Small intestine (tissue), 7 donors: Measurements from ENCODE around the gene DDX51. TPM values are rescaled to one million over a fixed set of nuclear protein-coding genes. Genes with fewer than 3 reads are reported as not detected.
A peak's percentile ranks its signal among the peaks of the same experiment; 100 is the strongest.

Source experiments
- DNase-seq, 2 donors: peaks; one replicate each; pipeline versions ENCODE4 v3.0.0 to v3.0.0-alpha.2; 2013
- FAIRE-seq: peaks from 2 replicates; lab custom pipeline; 2012; peaks lifted over from hg19 to GRCh38; lab: Jason Lieb, UNC
- H3K27ac ChIP-seq, 3 donors: one replicate each; pipeline ENCODE4 v1.5.1; 2013; ENCODE audit warnings: low read length in 2 of 3, mild to moderate bottlenecking in 2 of 3, control low read depth in 1 of 3, inconsistent platforms in 1 of 3, low read depth in 1 of 3, moderate library complexity in 1 of 3
- H3K27me3 ChIP-seq, 3 donors: one replicate each; pipeline ENCODE4 v1.6.1; 2013; ENCODE audit warnings: low read length in 3 of 3, inconsistent platforms in 1 of 3; ENCODE audit not compliant: control insufficient read depth in 3 of 3, insufficient read depth in 3 of 3
- H3K36me3 ChIP-seq, 3 donors: one replicate each; pipeline ENCODE4 v1.6.1; 2013; ENCODE audit warnings: low read length in 3 of 3, inconsistent platforms in 1 of 3, low read depth in 1 of 3, mild to moderate bottlenecking in 1 of 3, moderate library complexity in 1 of 3; ENCODE audit not compliant: control insufficient read depth in 3 of 3, insufficient read depth in 2 of 3
- H3K4me1 ChIP-seq, 3 donors: one replicate each; pipeline ENCODE4 v1.6.1; 2013; ENCODE audit warnings: low read length in 2 of 3, inconsistent platforms in 1 of 3, low read depth in 1 of 3, mild to moderate bottlenecking in 1 of 3, moderate library complexity in 1 of 3; ENCODE audit not compliant: control insufficient read depth in 3 of 3, insufficient read depth in 2 of 3
- H3K4me3 ChIP-seq, 3 donors: one replicate each; pipeline ENCODE4 v1.5.1; 2013; ENCODE audit warnings: low read length in 3 of 3, control low read depth in 1 of 3, inconsistent platforms in 1 of 3, low read depth in 1 of 3, mild to moderate bottlenecking in 1 of 3, moderate library complexity in 1 of 3
- H3K9me3 ChIP-seq, 2 donors: one replicate each; pipeline ENCODE4 v1.6.1; 2013; ENCODE audit warnings: low read depth in 1 of 2, low read length in 1 of 2; ENCODE audit not compliant: control insufficient read depth in 2 of 2, insufficient read depth in 1 of 2
- WGBS, 3 donors: extraction: QIAGEN DNeasy Blood & Tissue Kit; methylation state at CpG; one replicate each; pipeline ENCODE4 v1.1.7; 2013; 5-methylcytosine and 5-hydroxymethylcytosine counted together
- polyA plus RNA-seq, 4 donors: library from polyadenylated mRNA; stranded (reverse) in 3 of 4; unstranded in 1 of 4; fragments of 200-250 nt in 3 of 4; fragments of 120-200 nt in 1 of 4; gene quantifications; one replicate each; pipeline versions ENCODE4 v1.2.1 to v1.2.3, GENCODE V29; 2013
- donor health status: healthy with polysubstance abuse.
- donor health status: control.
- donor health status: control.
- donor health status: Bipolar disorder and iron deficiency.
- donor health status: healthy.

Gene DDX51
- polyA plus RNA-seq, 4 donors: 5.1 to 17.3 (median 11.3) TPM

DNA sequence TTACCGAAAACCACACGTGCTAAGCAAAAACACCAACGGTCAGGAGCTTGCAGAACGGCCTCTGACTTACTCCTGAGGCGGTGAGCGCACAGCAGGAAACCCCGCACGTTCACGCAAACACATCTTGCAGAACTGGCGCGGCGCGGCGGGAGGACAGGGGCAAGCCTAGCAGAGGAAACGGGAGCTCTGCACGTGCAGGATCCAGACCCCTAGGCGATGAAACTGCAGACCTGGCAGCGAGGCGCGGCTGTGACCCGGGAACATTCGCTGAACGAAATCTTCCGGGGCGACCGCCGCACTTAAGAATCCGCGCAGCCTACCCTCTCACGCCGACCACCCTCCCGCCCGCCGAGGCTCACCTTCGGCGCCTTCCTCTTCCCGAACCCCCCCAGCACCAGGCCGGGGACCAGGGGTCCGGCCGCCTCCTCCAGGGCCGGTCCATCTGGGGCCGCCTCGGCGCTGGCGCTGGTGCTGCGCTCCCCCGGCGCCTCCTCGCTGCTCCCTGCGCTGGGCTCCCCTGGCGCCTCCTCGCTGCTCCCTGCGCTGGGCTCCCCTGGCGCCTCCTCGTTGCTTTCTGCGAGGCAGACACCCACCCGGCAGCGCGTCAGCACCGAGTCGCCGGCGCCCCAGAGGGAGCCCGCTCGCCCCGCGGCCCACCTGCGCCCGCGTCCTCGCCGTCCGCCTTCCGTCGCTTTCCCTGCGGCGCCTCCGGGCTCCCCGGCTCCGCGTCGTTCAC lies 615 bp downstream of the DDX51 start:
- WGBS, 3 donors: 0 to 1% (median 1%) methylated on average over 54 to 82 of the region's 82 CpGs
- H3K27me3 ChIP-seq: no peaks in the 10 kb centered on the region
- H3K4me1 ChIP-seq: peaks cover 0 to 16% (median 0%) of the 10 kb centered on the region in 3 donors
- peak overlapping the region; percentile 43 to 92 (median 84) for H3K4me3 ChIP-seq
- FAIRE-seq (no peak), DNase-seq (peak; percentile 5 to 22)
- H3K9me3 ChIP-seq: no peaks in the 10 kb centered on the region
- peaks cover 7 to 66% (median 13%) of the 10 kb centered on the region in 3 donors for H3K36me3 ChIP-seq
- peak overlapping the region in 2 of 3 donors; percentile 70 to 95 for H3K27ac ChIP-seq

DNA sequence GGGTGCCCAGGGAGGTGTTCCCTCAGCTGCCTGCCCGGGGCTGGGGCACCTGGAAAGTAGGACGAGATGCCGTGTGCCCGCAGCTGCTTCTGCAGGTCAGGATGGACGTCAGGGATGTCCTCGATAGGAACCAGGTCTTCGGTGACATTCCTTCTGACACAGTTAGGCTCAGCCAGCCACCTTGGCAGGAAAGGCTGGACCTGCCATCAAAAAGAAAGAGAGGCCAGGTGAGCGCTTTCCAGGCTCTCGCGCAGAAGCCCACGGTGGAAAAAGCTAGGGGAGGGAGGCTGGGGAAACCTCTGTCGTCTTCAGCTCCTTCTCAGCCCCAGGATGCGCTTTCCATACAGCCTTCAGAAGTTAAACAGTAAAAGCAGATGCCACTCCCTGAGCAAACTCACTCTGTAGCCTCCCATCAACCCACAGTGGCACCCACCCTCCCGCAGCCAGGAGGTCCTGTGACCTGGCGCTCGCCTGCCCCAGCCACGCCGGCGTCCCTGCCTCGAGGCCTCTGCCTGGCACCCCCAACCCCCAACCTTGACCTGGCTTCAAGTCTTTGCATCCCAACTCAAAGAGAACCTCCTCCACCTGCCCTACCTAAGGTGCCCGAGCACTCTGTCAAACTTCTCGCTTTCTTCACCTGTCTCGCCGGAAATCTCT lies 1.3 kb downstream of the DDX51 start:
- peaks cover 7 to 63% (median 13%) of the 10 kb centered on the region in 3 donors for H3K36me3 ChIP-seq
- WGBS, 3 donors: 57 to 71% (median 63%) methylated on average over 22 to 24 of the region's 24 CpGs

DNA sequence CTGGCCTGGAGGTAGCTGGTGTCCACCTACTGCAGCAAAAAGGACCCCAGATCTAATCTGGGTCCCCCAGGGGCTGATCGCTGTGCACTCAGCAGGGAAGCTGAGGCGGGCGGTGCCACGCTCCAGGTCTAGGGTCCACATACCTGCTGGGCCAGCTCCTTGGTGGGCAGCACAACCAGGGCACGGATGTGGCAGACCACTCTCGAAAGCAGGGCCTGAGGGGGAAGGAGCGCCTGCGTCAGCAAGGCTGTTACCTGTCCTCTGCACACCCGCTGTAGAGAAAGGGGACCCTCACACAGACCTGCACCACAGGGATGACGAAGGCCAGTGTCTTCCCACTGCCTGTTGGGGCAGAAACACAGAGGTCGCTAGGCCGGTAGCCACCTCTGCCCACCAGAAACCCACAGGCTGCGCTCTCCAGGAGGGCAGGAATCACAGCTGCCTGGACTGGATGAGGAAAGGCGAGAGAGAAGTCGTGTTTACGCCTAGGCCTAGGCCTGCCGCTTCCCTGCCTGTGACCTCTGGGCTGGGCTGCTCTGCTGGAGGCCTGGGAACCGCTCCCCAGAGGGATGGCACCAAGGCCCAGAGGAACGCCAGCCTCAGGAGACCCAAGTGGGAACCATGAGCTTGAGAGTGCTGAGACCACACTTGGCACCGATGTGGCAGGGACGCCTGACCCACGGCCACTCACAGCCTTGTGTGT lies 2.0 kb downstream of the DDX51 start:
- Histone ChIP-seq H3K4me1 (peaks cover 0 to 16% (median 0%) of the 10 kb centered on the region in 3 donors), H3K9me3 (no peaks in the 10 kb centered on the region), H3K27me3 (no peaks in the 10 kb centered on the region), H3K36me3 (peaks cover 7 to 57% (median 13%) of the 10 kb centered on the region in 3 donors), H3K27ac (no peak overlapping the region), H3K4me3 (no peak overlapping the region)
- 94 to 96% (median 96%) methylated on average over 22 of the region's 22 CpGs for WGBS, 3 donors
- DNase-seq (no peak), FAIRE-seq (no peak)

More for the DNA sequence above, 1.3 kb downstream of the DDX51 start:
- Histone ChIP-seq H3K27ac (no peak overlapping the region), H3K27me3 (no peaks in the 10 kb centered on the region), H3K4me1 (peaks cover 0 to 16% (median 0%) of the 10 kb centered on the region in 3 donors), H3K9me3 (no peaks in the 10 kb centered on the region), H3K4me3 (peak overlapping the region in 2 of 3 donors; percentile 43 to 92)
- no peak for FAIRE-seq
- DNase-seq: no peak

DNA sequence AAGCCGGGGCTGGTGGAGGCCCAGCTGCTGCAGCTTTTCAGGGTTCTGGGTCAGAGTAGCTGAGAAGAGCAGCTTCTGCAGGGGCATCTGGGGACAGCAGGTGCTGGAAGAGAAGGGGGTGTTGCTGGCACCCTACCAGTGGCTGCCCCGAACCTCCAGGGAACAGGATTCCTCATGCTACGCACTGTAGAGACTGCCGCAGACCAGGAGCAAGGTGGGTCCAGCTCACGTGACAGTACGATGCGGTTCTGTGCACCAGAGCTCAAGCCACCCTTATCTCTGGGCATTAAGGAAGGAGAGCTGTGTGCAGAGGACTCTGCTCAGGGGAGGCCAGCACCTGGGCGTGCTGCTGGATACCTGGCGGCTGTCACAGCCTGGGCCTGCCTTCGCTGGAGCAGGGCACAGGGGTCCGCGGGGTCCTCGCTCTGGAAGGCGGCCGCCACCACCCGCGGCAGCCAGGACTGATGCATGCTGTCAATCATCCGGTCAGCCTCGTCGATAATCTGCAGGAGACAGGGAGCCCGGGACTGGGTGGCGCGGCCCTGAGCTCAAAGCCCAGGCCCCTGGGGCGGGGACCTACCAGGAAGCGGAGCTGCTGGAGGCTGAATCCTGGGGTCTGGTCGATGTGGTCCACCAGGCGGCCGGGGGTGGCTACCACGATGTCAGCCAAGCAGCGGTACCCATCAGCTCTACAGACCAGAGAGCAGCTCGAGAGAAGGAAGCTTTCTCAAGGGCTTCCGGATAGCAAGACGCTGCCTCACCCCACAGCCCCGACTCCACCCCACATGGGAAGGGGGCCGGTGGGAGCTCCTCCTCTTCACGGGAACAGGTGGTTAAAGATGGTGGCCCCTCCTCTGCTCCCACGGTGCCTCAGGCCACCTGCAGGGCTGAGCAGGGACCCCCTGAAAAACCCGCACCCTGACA lies 2.9 kb downstream of the DDX51 start:
- FAIRE-seq: no peak
- DNase-seq: no peak

DNA sequence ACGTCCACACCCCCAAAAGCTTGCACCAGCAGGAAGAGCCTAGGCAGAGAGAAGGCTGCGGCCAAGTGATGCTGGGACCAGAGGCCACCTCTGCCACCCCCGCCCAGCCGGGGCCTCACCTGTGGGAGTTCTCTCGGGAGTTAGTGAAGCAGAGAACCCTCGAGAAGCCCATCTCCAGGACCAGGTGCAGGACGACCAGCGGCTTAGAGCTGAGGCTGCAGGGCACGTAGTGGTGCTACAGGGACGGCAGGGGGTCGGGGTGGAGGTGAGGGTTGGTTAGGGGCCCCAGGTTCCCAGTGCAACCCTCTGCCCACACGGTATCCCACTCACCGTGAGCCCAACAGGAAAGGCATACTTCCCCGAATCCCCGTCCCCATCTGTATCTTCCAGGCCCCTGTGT lies 3.6 kb downstream of the DDX51 start:
- DNase-seq (no peak), FAIRE-seq (no peak)
- Histone ChIP-seq H3K27ac (no peak overlapping the region), H3K36me3 (peaks cover 7 to 46% (median 13%) of the 10 kb centered on the region in 3 donors), H3K4me3 (no peak overlapping the region), H3K9me3 (no peaks in the 10 kb centered on the region), H3K27me3 (no peaks in the 10 kb centered on the region), H3K4me1 (peaks cover 0 to 16% (median 0%) of the 10 kb centered on the region in 3 donors)
- 89 to 93% (median 93%) methylated on average over 15 of the region's 15 CpGs for WGBS, 3 donors

More for the DNA sequence above, 2.9 kb downstream of the DDX51 start:
- Histone ChIP-seq H3K9me3 (no peaks in the 10 kb centered on the region), H3K36me3 (peaks cover 7 to 51% (median 13%) of the 10 kb centered on the region in 3 donors), H3K4me1 (peaks cover 0 to 16% (median 0%) of the 10 kb centered on the region in 3 donors), H3K27ac (no peak overlapping the region), H3K27me3 (no peaks in the 10 kb centered on the region), H3K4me3 (no peak overlapping the region)
- WGBS, 3 donors: 92 to 95% (median 94%) methylated on average over 36 to 38 of the region's 38 CpGs

DNA sequence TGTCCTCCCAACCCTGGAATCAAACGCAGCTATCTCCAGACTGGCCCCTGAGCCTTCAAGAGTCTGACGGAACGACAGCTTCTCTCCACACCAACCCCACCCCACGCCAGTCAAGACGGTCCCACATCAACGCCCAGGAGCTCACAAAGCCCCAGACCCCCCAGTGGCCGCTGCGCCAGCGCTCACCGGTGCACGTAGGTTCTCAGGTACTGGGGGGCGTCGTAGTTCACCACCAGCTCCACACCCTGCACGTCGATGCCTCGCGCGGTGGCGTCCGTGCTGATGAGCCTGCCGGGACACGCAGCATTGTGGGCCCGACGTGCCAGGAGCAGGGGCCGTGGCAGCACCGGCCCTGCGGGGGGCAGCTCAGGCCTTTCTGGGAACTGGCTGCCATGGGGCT lies 4.2 kb downstream of the DDX51 start:
- WGBS, 3 donors: 97 to 98% (median 97%) methylated on average over 27 of the region's 27 CpGs
- H3K27ac ChIP-seq: no peak overlapping the region
- H3K36me3 ChIP-seq: peaks cover 7 to 46% (median 13%) of the 10 kb centered on the region in 3 donors
- DNase-seq (no peak), FAIRE-seq (no peak)
- peaks cover 0 to 11% (median 0%) of the 10 kb centered on the region in 3 donors for H3K4me1 ChIP-seq
- no peaks in the 10 kb centered on the region for H3K27me3 ChIP-seq
- no peak overlapping the region for H3K4me3 ChIP-seq
- no peaks in the 10 kb centered on the region for H3K9me3 ChIP-seq

DNA sequence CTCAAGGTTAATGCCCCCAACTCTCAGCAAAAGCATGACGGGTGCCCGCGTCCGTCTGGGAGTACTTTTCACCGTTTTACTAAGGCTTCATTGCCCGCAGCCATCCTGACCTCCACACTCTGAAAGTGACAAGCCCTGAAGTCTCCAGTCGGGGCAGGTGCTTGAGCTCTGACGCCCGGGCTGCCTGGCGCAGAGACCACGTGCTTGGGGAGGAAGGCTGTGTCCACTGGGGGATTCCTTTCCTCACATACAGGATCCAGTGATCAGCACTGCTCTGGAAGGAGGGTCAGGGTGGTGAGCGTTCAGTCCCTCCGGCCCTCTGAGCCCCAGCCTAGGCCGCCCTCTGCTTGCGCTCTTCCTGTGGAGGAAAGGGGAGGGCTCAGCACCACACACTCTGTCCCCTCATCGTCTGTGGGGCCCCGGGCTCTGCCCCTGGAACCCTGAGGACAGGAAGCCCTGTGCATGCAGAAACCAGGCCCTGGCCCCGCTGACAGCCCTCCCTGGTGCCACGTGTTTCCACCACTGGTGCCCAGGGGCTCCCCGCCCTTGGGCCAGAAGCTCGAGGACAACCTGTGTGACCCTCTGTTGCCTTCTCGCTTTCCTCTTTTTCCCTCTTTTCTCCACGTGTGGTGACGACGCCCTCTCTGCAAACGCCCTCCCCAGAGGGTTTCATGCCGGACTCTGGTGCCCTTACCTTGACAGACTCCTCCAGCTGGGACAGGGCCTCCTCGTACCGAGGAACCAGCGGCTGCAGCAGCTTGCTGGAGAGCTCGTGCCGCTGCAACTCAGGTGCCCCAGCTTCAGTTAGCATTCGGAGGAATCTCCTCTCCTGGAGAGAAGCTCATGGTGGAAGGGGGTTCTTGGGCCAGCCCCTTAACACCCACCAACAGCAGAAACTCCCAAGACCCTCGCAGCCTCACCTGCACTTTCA lies 4.9 kb downstream of the DDX51 start:
- no peak overlapping the region for H3K4me3 ChIP-seq
- no peaks in the 10 kb centered on the region for H3K9me3 ChIP-seq
- no peak overlapping the region for H3K27ac ChIP-seq
- WGBS, 3 donors: 92 to 94% (median 94%) methylated on average over 34 of the region's 34 CpGs
- H3K36me3 ChIP-seq: peaks cover 7 to 46% (median 13%) of the 10 kb centered on the region in 3 donors
- DNase-seq (no peak), FAIRE-seq (no peak)
- H3K4me1 ChIP-seq: peaks cover 0 to 9% (median 0%) of the 10 kb centered on the region in 3 donors
- no peaks in the 10 kb centered on the region for H3K27me3 ChIP-seq
